ENCODE data around the gene CAPN5.

Gene CAPN5

DNA sequence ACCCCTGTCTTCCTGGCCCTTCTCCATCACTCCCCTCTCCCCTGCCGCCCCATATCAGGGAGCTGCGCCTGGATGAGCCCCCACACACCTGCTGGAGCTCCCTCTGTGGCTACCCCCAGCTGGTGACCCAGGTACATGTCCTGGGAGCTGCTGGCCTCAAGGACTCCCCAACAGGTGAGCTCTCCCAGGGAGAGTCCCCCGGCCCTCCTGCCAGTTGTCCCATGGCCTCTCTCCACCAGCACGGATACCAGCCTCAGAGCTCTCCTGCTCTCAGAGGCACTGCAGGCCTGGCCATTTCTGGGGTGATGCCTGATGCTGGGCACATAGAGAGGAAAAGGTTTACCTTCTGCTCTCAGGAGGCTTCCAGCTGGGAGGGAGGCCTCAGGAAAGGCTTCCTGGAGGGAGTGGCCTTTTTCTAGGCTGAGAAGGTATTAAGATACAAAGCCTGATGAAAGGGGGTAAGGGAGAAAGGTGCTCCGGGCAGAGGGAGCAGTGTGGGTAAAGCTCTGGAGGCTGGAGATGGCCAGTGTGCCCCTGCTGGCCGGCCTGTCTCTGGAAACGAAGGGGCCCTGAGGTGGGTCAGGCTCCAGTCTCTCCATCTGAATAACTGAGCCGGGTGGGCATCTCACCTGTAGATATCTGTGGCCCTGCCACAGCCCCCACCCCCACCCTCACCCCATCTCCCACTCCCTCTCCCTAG lies 55.3 kb downstream of the CAPN5 start:
- no peak for DNase-seq

DNA sequence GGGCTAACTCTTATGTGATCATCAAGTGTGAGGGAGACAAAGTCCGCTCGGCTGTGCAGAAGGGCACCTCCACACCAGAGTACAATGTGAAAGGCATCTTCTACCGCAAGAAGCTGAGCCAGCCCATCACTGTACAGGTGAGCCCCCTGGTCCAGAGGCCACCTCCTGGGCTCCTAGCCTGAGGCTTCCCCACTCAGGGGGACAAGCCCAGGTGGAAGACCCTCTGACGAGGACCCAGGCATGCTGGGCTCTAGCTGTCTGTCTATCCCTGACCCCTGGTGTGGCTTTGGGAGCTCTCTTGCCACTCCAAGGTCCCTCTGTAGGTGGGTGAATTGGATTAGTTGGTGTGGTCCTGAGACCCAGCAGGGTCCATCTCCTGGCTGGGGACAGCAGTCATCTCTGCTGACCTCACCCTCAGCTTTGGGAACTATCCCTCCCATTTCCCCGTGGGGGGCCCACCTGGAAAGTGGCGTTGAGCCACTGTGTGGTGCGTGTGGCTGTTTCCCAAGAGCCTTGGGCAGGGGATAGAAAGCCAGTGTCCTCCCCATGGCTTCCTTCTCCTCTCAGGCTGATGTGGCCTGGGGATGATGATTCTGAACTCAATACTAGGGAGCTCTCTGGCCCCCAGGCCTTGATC lies 55.9 kb downstream of the CAPN5 start:
- no peak for DNase-seq

- DNase-seq, result no peak
Observed at GRCh38 chr11:77123591-77123990, 56.8 kb downstream of the CAPN5 start.

DNA sequence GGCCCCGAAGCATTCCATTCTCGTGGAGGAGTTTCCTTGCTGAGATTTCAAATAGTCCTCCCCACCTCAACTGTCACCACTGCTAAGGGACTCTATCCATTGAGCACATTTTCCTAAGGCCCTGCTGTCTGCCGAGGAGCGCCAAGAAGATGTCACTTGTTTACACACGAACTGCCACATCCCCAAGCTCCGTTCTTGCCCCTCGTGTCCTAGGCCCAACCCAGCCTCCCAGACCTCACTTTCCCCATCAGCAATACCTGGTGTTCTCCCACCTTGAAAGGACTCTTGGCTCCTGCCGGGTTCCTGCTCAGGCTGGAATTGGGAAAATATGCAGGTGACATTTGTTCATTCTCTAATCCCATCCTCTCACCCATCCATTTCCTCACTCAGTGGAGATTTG lies 57.3 kb downstream of the CAPN5 start:
- DNase-seq, result no peak

- no peak for DNase-seq
Observed at GRCh38 chr11:77124488-77124887, 57.7 kb downstream of the CAPN5 start.

- DNase-seq, result no peak
Observed at GRCh38 chr11:77125191-77125590, 58.4 kb downstream of the CAPN5 start.

- DNase-seq, result no peak
Observed at GRCh38 chr11:77125695-77126094, 58.9 kb downstream of the CAPN5 start.

DNA sequence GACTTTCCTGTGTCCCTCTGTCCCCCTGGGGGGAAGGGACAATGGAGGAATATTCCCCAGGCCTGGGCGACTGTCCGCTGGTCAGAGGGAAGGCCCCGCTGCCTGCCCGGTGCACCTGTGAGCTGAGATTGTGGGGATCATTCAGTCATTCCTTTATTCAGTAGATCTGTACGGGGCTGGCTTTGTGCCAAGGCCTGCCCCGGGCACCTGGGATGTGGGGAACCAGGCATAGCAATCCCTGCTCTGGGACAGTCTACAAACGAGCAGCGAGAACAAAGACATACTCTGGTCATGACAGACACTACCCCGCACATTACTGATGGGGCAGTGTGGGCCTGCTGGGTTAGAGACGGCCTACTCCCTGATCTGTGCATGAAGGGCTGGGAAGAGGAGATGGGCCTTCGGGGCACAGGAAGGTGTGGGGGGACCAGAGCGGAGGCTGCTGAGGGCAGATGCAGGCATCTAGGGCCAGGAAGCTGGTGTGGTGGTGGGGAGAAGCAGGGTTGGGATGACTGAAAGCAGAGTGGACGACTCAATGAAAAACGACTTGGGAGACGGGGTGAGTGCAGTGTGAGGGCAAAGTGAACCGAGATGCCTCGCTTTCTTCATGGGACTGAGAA lies 59.5 kb downstream of the CAPN5 start:
- no peak for DNase-seq

GRCh38 chr11:77126861-77127234 lies 60.1 kb downstream of the CAPN5 start:
- no peak for DNase-seq

GRCh38 chr11:77127235-77127911 lies 60.6 kb downstream of the CAPN5 start:
- DNase-seq, result no peak

- DNase-seq, result no peak
Observed at GRCh38 chr11:77127920-77128691, 61.3 kb downstream of the CAPN5 start, which contains the start of gene MYO7A. MYO7A (plus strand) TSS chr11:77128246; CDS start chr11:77130635, 2,389 bp downstream.

- DNase-seq, result no peak
Observed at GRCh38 chr11:77129069-77129841, 62.5 kb downstream of the CAPN5 start.

GRCh38 chr11:77129842-77130756 lies 63.3 kb downstream of the CAPN5 start:
- DNase-seq, result no peak

GRCh38 chr11:77130763-77131513 lies 64.2 kb downstream of the CAPN5 start:
- DNase-seq, result no peak

DNA sequence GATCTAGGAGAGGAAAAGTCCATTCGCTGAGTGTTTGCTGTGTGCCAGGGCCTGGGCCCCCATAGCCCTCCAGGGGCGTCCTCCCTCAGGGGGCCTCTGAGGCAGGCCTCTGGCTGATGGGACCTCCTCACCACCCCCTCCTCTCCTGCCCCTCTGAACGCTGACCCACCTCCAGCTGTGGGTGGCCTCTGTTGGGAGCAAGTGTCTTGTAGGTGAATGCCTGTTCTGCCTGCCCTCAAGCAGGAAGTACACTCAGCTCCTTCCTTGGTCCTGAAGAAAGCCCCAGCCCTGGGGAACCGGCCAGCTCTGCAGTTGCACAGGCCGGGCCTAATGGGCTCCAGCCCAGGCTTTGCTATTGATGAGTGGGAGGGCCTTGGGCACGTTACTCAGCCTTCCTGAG lies 64.8 kb downstream of the CAPN5 start:
- no peak for DNase-seq

- DNase-seq, result no peak
Observed at GRCh38 chr11:77135069-77135468, 68.3 kb downstream of the CAPN5 start.

GRCh38 chr11:77136074-77136473 lies 69.3 kb downstream of the CAPN5 start:
- no peak for DNase-seq

DNA sequence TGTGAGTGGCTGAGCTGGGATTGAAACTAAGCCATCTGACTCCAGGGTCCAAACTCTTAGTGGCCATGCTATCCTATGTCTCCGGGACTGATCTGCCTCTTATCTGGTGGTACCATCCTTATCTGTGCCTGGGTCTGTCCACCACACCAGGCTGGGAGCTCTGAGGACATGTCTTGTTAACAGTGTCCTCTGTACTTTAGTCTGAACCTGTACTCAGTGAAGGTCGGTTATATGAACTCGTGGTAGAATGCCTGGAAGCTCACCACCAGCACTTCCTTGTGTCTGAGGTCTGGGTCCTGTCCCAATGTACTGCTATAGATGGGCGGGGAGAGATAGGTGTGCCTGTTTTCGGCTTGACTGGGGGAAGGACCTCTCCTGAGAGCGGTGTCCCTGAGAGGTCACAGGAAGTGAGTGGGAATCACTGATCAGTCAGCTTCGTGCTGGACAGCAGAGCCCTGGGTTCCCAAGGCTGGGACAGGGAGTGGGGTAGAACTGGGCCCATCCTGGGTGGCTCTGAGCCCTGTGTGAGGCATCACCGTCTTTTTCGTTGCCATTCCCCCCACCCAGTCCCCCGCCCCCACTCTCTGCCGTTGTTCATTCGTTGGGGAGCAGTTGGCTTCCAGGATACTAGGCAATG lies 70.1 kb downstream of the CAPN5 start:
- no peak for DNase-seq

DNA sequence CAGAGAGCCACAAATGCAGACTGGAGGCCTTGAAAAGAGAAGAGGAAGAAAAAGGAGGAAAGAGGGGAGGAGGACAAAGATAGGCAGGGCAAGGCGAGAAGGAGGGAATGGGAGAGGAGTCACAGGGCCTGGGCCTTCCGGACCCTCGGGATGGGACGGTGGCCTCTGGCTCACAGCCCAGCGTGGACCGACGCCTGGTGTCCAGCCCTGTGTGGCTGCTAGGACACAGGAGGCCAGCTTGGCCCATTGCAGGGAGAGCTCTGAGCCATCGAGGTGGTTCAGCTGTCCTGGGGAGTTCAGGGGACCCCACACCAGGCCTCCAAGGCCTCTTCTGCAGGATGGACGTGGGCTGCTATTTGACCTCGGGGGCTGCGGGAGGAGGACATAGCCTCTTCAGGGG lies 70.7 kb downstream of the CAPN5 start:
- DNase-seq, result no peak
